ENCODE results near the gene HCAR3.
"Not testable (repeated sequence)": the region's sequence is repeated elsewhere in the genome, so short reads cannot be mapped to it uniquely, and the experiment has no call there.

DNA sequence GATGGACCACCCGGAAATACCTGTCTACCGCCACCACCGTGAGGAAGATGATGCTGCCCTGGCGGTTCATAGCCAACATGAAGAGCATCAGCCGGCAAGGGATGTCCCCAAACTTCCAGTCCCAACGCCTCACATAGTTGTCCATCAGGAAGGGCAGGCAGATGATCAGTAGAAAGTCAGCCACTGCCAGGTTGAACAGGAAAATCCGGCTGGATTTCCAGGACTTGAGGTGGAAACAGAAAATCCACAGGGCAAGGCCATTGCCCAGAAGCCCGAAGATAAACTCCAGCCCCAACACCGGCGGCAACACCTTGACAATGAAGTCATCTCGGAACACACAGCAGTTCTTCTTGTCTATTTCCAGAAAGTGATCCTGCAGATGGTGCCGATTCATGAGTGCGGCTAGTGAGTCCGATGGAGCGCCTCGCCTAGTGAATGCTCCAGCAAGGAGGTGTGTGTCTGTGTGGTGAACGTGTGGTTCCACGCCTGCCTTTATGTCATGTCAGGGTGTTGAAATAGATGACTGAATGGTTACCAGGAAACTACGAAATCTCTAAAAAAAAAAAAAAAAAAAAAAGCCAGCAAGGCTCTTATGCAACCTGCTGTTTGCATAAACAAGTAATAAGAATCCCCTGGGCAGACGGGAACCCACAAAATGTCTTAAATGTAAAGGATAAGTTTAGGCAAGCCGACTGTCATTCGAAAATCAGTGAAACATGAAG lies 13.6 kb downstream of the HCAR3 start, which contains the start of gene HCAR2:
- TF ChIP-seq, protein P1, sequence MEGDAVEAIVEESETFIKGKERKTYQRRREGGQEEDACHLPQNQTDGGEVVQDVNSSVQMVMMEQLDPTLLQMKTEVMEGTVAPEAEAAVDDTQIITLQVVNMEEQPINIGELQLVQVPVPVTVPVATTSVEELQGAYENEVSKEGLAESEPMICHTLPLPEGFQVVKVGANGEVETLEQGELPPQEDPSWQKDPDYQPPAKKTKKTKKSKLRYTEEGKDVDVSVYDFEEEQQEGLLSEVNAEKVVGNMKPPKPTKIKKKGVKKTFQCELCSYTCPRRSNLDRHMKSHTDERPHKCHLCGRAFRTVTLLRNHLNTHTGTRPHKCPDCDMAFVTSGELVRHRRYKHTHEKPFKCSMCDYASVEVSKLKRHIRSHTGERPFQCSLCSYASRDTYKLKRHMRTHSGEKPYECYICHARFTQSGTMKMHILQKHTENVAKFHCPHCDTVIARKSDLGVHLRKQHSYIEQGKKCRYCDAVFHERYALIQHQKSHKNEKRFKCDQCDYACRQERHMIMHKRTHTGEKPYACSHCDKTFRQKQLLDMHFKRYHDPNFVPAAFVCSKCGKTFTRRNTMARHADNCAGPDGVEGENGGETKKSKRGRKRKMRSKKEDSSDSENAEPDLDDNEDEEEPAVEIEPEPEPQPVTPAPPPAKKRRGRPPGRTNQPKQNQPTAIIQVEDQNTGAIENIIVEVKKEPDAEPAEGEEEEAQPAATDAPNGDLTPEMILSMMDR (IDR thresholded peaks at IDR 0.05; ENCODE audit: insufficient read depth, low read length): not testable (repeated sequence)
- TF ChIP-seq GABPA (IDR thresholded peaks at IDR 0.05; ENCODE audit: low read depth); SPI1 (IDR thresholded peaks at IDR 0.05; ENCODE audit: borderline replicate concordance, low read depth): not testable (repeated sequence)
- TF ChIP-seq, protein P2, sequence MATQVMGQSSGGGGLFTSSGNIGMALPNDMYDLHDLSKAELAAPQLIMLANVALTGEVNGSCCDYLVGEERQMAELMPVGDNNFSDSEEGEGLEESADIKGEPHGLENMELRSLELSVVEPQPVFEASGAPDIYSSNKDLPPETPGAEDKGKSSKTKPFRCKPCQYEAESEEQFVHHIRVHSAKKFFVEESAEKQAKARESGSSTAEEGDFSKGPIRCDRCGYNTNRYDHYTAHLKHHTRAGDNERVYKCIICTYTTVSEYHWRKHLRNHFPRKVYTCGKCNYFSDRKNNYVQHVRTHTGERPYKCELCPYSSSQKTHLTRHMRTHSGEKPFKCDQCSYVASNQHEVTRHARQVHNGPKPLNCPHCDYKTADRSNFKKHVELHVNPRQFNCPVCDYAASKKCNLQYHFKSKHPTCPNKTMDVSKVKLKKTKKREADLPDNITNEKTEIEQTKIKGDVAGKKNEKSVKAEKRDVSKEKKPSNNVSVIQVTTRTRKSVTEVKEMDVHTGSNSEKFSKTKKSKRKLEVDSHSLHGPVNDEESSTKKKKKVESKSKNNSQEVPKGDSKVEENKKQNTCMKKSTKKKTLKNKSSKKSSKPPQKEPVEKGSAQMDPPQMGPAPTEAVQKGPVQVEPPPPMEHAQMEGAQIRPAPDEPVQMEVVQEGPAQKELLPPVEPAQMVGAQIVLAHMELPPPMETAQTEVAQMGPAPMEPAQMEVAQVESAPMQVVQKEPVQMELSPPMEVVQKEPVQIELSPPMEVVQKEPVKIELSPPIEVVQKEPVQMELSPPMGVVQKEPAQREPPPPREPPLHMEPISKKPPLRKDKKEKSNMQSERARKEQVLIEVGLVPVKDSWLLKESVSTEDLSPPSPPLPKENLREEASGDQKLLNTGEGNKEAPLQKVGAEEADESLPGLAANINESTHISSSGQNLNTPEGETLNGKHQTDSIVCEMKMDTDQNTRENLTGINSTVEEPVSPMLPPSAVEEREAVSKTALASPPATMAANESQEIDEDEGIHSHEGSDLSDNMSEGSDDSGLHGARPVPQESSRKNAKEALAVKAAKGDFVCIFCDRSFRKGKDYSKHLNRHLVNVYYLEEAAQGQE (IDR thresholded peaks at IDR 0.05; ENCODE audit: insufficient replicate concordance, low read depth): not testable (repeated sequence)

Measured in HL-60 (cell line).